DND-41 (cell line): ENCODE results near the gene DNAJB7.

Experiments
- EZH2 ChIP-seq: IDR thresholded peaks from 3 replicates; pipeline ENCODE4 v1.6.1; 2012; ENCODE audit warnings: borderline replicate concordance, low read depth, mild to moderate bottlenecking, moderate library complexity, low read length, inconsistent platforms; ENCODE audit not compliant: severe bottlenecking
- TF ChIP-seq, protein P1 (sequence below): IDR thresholded peaks from 2 replicates; pipeline ENCODE4 v1.5.1; 2012; ENCODE audit warnings: borderline replicate concordance, low read length, moderate library complexity, mild to moderate bottlenecking; ENCODE audit not compliant: poor library complexity, severe bottlenecking; ENCODE audit errors: extremely low read depth

DNA sequence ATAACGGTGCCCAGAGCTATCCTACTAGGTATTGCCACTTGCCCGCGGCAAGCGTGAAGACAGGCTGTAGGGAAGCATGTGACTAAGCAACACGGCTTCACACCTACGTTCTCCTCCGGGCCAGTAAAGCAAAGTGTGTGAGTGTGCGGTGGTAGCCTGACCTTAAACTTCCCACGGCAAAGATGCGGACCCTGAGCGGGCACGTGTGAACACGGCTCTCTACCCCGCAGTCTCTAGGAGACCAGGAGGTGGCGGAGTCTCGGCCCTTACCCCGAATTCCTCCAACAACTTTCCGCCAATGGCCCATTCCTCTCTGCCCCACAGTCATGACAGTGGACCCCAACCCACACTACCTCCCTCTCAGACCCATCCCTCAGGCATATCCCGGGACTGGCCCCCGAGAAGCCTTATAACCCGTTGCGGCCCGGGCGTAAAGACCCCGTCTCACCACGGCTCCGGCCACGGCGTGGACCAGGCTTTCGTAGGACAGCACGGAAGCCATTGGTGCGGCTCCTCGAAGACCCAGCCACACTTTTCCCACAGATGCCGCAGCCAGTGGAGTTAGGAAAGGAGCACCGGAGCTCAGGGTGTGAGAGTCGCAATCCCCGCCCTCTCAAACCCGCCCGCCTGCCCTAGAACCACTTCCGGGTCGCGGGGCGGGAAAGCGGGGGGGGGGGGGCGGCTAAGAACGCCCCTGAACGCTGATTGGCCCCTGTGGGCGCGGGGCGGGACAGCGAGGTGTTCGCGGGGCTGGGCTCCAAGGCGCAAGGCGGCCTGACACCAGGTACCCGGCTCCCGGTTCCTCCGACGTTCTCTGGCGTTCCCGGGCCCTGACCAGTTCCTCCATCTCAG, 42.9 kb downstream of the DNAJB7 start, which contains the start of gene SLC25A17:
- TF ChIP-seq, protein P1, sequence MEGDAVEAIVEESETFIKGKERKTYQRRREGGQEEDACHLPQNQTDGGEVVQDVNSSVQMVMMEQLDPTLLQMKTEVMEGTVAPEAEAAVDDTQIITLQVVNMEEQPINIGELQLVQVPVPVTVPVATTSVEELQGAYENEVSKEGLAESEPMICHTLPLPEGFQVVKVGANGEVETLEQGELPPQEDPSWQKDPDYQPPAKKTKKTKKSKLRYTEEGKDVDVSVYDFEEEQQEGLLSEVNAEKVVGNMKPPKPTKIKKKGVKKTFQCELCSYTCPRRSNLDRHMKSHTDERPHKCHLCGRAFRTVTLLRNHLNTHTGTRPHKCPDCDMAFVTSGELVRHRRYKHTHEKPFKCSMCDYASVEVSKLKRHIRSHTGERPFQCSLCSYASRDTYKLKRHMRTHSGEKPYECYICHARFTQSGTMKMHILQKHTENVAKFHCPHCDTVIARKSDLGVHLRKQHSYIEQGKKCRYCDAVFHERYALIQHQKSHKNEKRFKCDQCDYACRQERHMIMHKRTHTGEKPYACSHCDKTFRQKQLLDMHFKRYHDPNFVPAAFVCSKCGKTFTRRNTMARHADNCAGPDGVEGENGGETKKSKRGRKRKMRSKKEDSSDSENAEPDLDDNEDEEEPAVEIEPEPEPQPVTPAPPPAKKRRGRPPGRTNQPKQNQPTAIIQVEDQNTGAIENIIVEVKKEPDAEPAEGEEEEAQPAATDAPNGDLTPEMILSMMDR = peak; percentile 65
- no peak for TF ChIP-seq EZH2
